Fibroblast of lung (primary cell): Measurements from ENCODE around the gene UROD. TPM values are rescaled to one million over a fixed set of nuclear protein-coding genes. Genes with fewer than 3 reads are reported as not detected.
"Not testable (repeated sequence)": the region's sequence is repeated elsewhere in the genome, so short reads cannot be mapped to it uniquely, and the experiment has no call there.

ENCODE experiments used
- DNase-seq, 2 donors: peaks; one replicate each; pipeline versions ENCODE4 v3.0.0 to v3.0.0-alpha.2; 2010; ENCODE audit warnings: low read depth in 2 of 2
- H2AFZ ChIP-seq: 2 replicates; pipeline ENCODE4 v1.5.1; 2012; ENCODE audit warnings: low read length, control low read depth, inconsistent platforms
- H3K27ac ChIP-seq: 2 replicates; pipeline ENCODE4 v1.5.1; 2011; ENCODE audit warnings: low read length, control low read depth; ENCODE audit not compliant: insufficient read depth
- H3K27me3 ChIP-seq: 2 replicates; pipeline ENCODE4 v1.5.1; 2011; ENCODE audit warnings: mild to moderate bottlenecking, low read length; ENCODE audit not compliant: control insufficient read depth, insufficient read depth
- H3K36me3 ChIP-seq: 2 replicates; pipeline ENCODE4 v1.5.1; 2011; ENCODE audit warnings: low read length; ENCODE audit not compliant: control insufficient read depth, insufficient read depth
- H3K4me1 ChIP-seq: 2 replicates; pipeline ENCODE4 v1.5.1; 2011; ENCODE audit warnings: low read length; ENCODE audit not compliant: control insufficient read depth, insufficient read depth; ENCODE audit errors: extremely low read depth
- H3K4me2 ChIP-seq: 2 replicates; pipeline ENCODE4 v1.5.1; 2011; ENCODE audit warnings: low read length, control low read depth; ENCODE audit not compliant: insufficient read depth; ENCODE audit errors: extremely low read depth
- H3K4me3 ChIP-seq, 4 experiments: fragments of 200-600 bp in 1 of 4; sonication (generic) in 1 of 4; replicated peaks in 1 of 4; 2 replicates each; pipeline ENCODE4 v1.5.1; 2011 to 2016; ENCODE audit warnings: low read length in 4 of 4, low read depth in 3 of 4, mild to moderate bottlenecking in 3 of 4, control low read depth in 2 of 4, inconsistent platforms in 1 of 4, mixed read lengths in 1 of 4; ENCODE audit not compliant: insufficient read depth in 1 of 4; ENCODE audit errors: control extremely low read depth in 1 of 4
- H3K79me2 ChIP-seq: 2 replicates; pipeline ENCODE4 v1.5.1; 2012; ENCODE audit warnings: mild to moderate bottlenecking, low read length, inconsistent platforms; ENCODE audit not compliant: control insufficient read depth, insufficient read depth
- H3K9ac ChIP-seq: 2 replicates; pipeline ENCODE4 v1.5.1; 2011; ENCODE audit warnings: mild to moderate bottlenecking, low read length, control low read depth; ENCODE audit not compliant: insufficient read depth
- H3K9me3 ChIP-seq: 2 replicates; pipeline ENCODE4 v1.5.1; 2012; ENCODE audit warnings: low read depth, low read length; ENCODE audit not compliant: control insufficient read depth, insufficient read depth
- H4K20me1 ChIP-seq: 2 replicates; pipeline ENCODE4 v1.5.1; 2011; ENCODE audit warnings: low read length; ENCODE audit not compliant: control insufficient read depth, insufficient read depth; ENCODE audit errors: extremely low read depth
- CTCF ChIP-seq, 2 donors: IDR thresholded peaks in 1 of 2; conservative IDR thresholded peaks in 1 of 2; 1 replicate in 1 of 2; 2 replicates in 1 of 2; pipeline ENCODE4 v1.5.1; 2011 to 2012; ENCODE audit warnings: low read length in 2 of 2, control low read depth in 1 of 2, inconsistent platforms in 1 of 2, low read depth in 1 of 2, mild to moderate bottlenecking in 1 of 2
- EZH2 ChIP-seq: IDR thresholded peaks from 2 replicates; pipeline ENCODE4 v1.5.1; 2012; ENCODE audit warnings: low read length, control low read depth, mild to moderate bottlenecking; ENCODE audit errors: missing control alignments
- polyA plus RNA-seq, 2 donors: library from polyadenylated mRNA; depleted of rRNA in 1 of 2; stranded (reverse) in 1 of 2; unstranded in 1 of 2; fragments of >200 nt; gene quantifications; 2 replicates each; pipeline ENCODE4 v1.2.1, GENCODE V29; 2011 to 2012; ENCODE audit warnings: missing spikeins in 1 of 2
- total RNA-seq: library from RNA; depleted of rRNA; stranded (reverse); fragments of >200 nt; gene quantifications from 2 replicates; pipeline ENCODE4 v1.2.1, GENCODE V29; 2014

UROD gene
- total and polyA plus RNA-seq, 2 donors (not counting 1 experiment from before 2014, with no cell fraction given), result 129 to 162 TPM

DNA sequence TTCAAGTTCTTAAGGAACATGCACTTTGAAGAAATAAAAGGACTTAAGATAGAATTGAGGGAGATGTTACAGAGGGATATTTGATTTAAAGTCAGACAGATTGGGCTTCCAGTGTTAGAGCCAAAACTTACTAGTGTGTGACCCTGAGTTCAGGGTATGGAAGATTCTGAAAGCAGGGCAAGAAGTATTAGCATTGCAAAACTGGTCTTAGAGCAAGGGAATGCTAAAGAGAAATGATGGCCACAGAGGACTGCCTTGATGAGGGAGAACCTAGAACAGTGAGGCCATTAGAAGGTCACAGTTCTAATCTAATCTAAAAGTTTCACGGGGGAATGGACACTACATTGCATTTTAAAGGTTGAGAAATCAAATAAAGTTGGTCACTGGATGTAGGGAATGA is 45.5 kb downstream of the UROD start:
- Histone ChIP-seq H3K9me3 (no peaks in the 10 kb centered on the region), H3K27me3 (no peaks in the 10 kb centered on the region), H3K4me1 (no peaks in the 10 kb centered on the region), H3K36me3 (no peaks in the 10 kb centered on the region), H3K4me3 (no peak overlapping the region), H3K27ac (no peak overlapping the region), H3K79me2 (no peaks in the 10 kb centered on the region), H3K4me2 (no peak overlapping the region), H3K9ac (no peak overlapping the region), H2AFZ (no peak overlapping the region), H4K20me1 (no peaks in the 10 kb centered on the region)
- no peak for TF ChIP-seq EZH2
- no peak for TF ChIP-seq CTCF (conservative IDR thresholded peaks at IDR 0.05 in 1 of 2, IDR thresholded peaks at IDR 0.05 in 1 of 2; ENCODE audit: low read depth in 1 of 2, low read length in 2 of 2)
- no peak for DNase-seq

- H3K79me2 ChIP-seq, result no peaks in the 10 kb centered on the region
- no peaks in the 10 kb centered on the region for H4K20me1 ChIP-seq
- H3K9ac ChIP-seq, result no peak overlapping the region
- no peaks in the 10 kb centered on the region for H3K4me1 ChIP-seq
- no peaks in the 10 kb centered on the region for H3K9me3 ChIP-seq
- no peak overlapping the region for H2AFZ ChIP-seq
- no peaks in the 10 kb centered on the region for H3K27me3 ChIP-seq
- DNase-seq, result no peak
- no peaks in the 10 kb centered on the region for H3K36me3 ChIP-seq
- no peak overlapping the region for H3K27ac ChIP-seq
- no peak overlapping the region for H3K4me2 ChIP-seq
- no peak for TF ChIP-seq EZH2
- TF ChIP-seq CTCF (conservative IDR thresholded peaks at IDR 0.05 in 1 of 2, IDR thresholded peaks at IDR 0.05 in 1 of 2; ENCODE audit: low read depth in 1 of 2, low read length in 2 of 2), result no peak
- H3K4me3 ChIP-seq, result no peak overlapping the region
These were observed 47.8 kb downstream of the UROD start for GRCh38 chr1:45059829-45060228.

GRCh38 chr1:45062463-45062862 is 50.4 kb downstream of the UROD start:
- not testable (repeated sequence) for H2AFZ ChIP-seq, H4K20me1 ChIP-seq, H3K79me2 ChIP-seq, H3K36me3 ChIP-seq, H3K27me3 ChIP-seq, H3K4me3 ChIP-seq, H3K4me2 ChIP-seq, DNase-seq, H3K9me3 ChIP-seq, H3K9ac ChIP-seq, H3K4me1 ChIP-seq, H3K27ac ChIP-seq

GRCh38 chr1:45065083-45065482 is 53.0 kb downstream of the UROD start:
- TF ChIP-seq EZH2, result no peak
- no peak for TF ChIP-seq CTCF (conservative IDR thresholded peaks at IDR 0.05 in 1 of 2, IDR thresholded peaks at IDR 0.05 in 1 of 2; ENCODE audit: low read depth in 1 of 2, low read length in 2 of 2)
- no peak overlapping the region for H3K4me2 ChIP-seq

More at GRCh38 chr1:45065083-45065482, 53.0 kb downstream of the UROD start:
- Histone ChIP-seq H2AFZ (no peak overlapping the region), H3K4me3 (no peak overlapping the region), H3K36me3 (no peaks in the 10 kb centered on the region), H4K20me1 (no peaks in the 10 kb centered on the region), H3K27me3 (no peaks in the 10 kb centered on the region), H3K9me3 (no peaks in the 10 kb centered on the region), H3K79me2 (no peaks in the 10 kb centered on the region), H3K27ac (no peak overlapping the region), H3K4me1 (no peaks in the 10 kb centered on the region), H3K9ac (no peak overlapping the region)
- no peak for DNase-seq
